ENCODE measurements around the gene LYVE1. TPM values are rescaled to one million over a fixed set of nuclear protein-coding genes. Genes with fewer than 3 reads are reported as not detected.

Gene LYVE1
- total and polyA plus RNA-seq, 2 of the 13 experiments (the other 11 are each of a cell fraction or from before 2014, with no cell fraction given) = 1.2 to 1.4 TPM

GRCh38 chr11:10564030-10564429 lies 4.4 kb downstream of the LYVE1 start:
- BruUV-seq (replicated peaks) = no TSS peak
- no peak overlapping the region for H3K4me3 ChIP-seq (replicated peaks in 1 of 3; ENCODE audit: insufficient read depth in 1 of 3, low read depth in 2 of 3, low read length in 3 of 3)
- peaks cover 10% of the 10 kb centered on the region for H3K4me1 ChIP-seq (ENCODE audit: insufficient read depth, low read length)
- in situ Hi-C loops (cut with HindIII; ENCODE audit: extremely low pct_ligation_motif_present, low pct_unique_long_range_greater_than_20kb) (no loop called here), intact Hi-C loops (cut with micrococcal nuclease; ENCODE audit: unreplicated experiment) (no loop called here)
- 21% methylated on average over 3 of the region's 3 CpGs for WGBS (ENCODE audit: low lambda C conversion rate)
- ATAC-seq (no peak), DNase-seq (ENCODE audit: low spot score) (no peak), FAIRE-seq (no peak)
- no peak overlapping the region for H2AFZ ChIP-seq (ENCODE audit: low read length)
- no peak overlapping the region for H3K27ac ChIP-seq (ENCODE audit: extremely low read length, insufficient read depth, low read length)
- no peaks in the 10 kb centered on the region for H3K79me2 ChIP-seq (ENCODE audit: insufficient read depth, low read length)
- no peak overlapping the region for H3K9ac ChIP-seq (ENCODE audit: insufficient read depth, low read depth, low read length)
- ChIA-PET POLR2A (no interaction called here), CTCF (ENCODE audit: low intra/inter-chr PET ratio, low total read pairs) (no interaction called here)
- H3K4me2 ChIP-seq (ENCODE audit: low read depth, low read length) = no peak overlapping the region
- H3K9me3 ChIP-seq (ENCODE audit: low read length) = no peaks in the 10 kb centered on the region
- no peaks in the 10 kb centered on the region for H3K36me3 ChIP-seq (replicated peaks in 1 of 2; ENCODE audit: control insufficient read depth in 1 of 2, insufficient read depth in 2 of 2, low read length in 2 of 2)
- TF ChIP-seq ZGPAT (CRISPR knock-in tag; IDR thresholded peaks at IDR 0.05) (no peak), REST (IDR thresholded peaks at IDR 0.05; ENCODE audit: borderline replicate concordance in 1 of 2, low read depth in 1 of 2, low read length in 2 of 2) (no peak), REPIN1 (CRISPR knock-in tag; IDR thresholded peaks at IDR 0.05; ENCODE audit: borderline replicate concordance, low read depth) (no peak), FOXJ3 (CRISPR knock-in tag; IDR thresholded peaks at IDR 0.05; ENCODE audit: borderline replicate concordance) (no peak), ISX (CRISPR knock-in tag; conservative IDR thresholded peaks at IDR 0.05) (no peak), ZFP36 (IDR thresholded peaks at IDR 0.05; ENCODE audit: borderline replicate concordance, low read depth, low read length, partially characterized antibody) (no peak), ZHX1 (CRISPR knock-in tag; IDR thresholded peaks at IDR 0.05; ENCODE audit: low read depth) (no peak), SIN3A (IDR thresholded peaks at IDR 0.05; ENCODE audit: borderline replicate concordance, low read depth, low read length) (no peak), AHR (CRISPR knock-in tag; IDR thresholded peaks at IDR 0.05) (no peak), ATF6 (CRISPR knock-in tag; conservative IDR thresholded peaks at IDR 0.05) (no peak), SUZ12 (IDR thresholded peaks at IDR 0.05; ENCODE audit: low read depth, low read length) (no peak), ZNF768 (CRISPR knock-in tag; IDR thresholded peaks at IDR 0.05) (no peak)
- H4K20me1 ChIP-seq (ENCODE audit: insufficient read depth, low read length) = no peaks in the 10 kb centered on the region
- peaks cover 1 to 3% of the 10 kb centered on the region in 2 experiments; a peak in 2 of 5 replicates for H3K27me3 ChIP-seq (ENCODE audit: control insufficient read depth in 1 of 2, insufficient read depth in 2 of 2, low read length in 2 of 2)

Measured in HepG2 (cell line).